Uterus (tissue), 2 donors: ENCODE measurements around the gene SLC50A1.

Experiments used
- POLR2A ChIP-seq, 2 donors: fragments of 450-650 bp; IDR thresholded peaks; one replicate each; pipeline ENCODE4 v1.6.1; 2016; ENCODE audit warnings: antibody characterized with exemption in 2 of 2, mild to moderate bottlenecking in 1 of 2, moderate library complexity in 1 of 2
- TF ChIP-seq, protein P1 (sequence below), 4 experiments: fragments of 200-600 bp in 2 of 4; fragments of 450-650 bp in 2 of 4; sonication (generic) in 2 of 4; IDR thresholded peaks; one replicate each; pipeline ENCODE4 v1.5.1; 2016 to 2019; ENCODE audit warnings: antibody characterized with exemption in 4 of 4, mild to moderate bottlenecking in 2 of 4, moderate library complexity in 1 of 4

GRCh38 chr1:155093911-155094621 lies 41.6 kb upstream of the SLC50A1 start:
- TF ChIP-seq, protein P1, sequence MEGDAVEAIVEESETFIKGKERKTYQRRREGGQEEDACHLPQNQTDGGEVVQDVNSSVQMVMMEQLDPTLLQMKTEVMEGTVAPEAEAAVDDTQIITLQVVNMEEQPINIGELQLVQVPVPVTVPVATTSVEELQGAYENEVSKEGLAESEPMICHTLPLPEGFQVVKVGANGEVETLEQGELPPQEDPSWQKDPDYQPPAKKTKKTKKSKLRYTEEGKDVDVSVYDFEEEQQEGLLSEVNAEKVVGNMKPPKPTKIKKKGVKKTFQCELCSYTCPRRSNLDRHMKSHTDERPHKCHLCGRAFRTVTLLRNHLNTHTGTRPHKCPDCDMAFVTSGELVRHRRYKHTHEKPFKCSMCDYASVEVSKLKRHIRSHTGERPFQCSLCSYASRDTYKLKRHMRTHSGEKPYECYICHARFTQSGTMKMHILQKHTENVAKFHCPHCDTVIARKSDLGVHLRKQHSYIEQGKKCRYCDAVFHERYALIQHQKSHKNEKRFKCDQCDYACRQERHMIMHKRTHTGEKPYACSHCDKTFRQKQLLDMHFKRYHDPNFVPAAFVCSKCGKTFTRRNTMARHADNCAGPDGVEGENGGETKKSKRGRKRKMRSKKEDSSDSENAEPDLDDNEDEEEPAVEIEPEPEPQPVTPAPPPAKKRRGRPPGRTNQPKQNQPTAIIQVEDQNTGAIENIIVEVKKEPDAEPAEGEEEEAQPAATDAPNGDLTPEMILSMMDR (IDR thresholded peaks at IDR 0.05), result peak in 3 of 4 experiments; percentile 52 to 55 (median 55)
- no peak for TF ChIP-seq POLR2A (IDR thresholded peaks at IDR 0.05)
